ENCODE results near the gene KDM4C.

KDM4C gene

DNA sequence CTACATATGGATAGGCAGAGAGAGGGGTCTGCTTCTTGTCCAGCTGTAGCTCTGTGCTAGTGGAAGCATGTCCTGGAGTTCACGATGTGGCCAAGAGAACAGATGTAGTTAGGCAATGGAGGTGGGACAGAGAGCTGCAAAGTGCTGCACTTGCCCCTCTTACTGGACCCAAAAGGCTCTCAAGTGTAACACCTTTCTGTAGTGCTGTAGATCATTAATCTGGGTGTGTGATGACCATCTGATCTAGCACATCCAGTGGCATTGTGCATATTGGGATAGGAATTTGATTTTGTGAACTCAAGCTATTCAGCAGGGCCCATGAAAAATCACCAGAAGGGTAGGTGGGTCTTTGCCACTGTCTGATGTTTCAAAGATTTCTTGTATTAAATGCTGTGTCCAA, 151.4 kb downstream of the KDM4C start:
- no peak for DNase-seq

DNA sequence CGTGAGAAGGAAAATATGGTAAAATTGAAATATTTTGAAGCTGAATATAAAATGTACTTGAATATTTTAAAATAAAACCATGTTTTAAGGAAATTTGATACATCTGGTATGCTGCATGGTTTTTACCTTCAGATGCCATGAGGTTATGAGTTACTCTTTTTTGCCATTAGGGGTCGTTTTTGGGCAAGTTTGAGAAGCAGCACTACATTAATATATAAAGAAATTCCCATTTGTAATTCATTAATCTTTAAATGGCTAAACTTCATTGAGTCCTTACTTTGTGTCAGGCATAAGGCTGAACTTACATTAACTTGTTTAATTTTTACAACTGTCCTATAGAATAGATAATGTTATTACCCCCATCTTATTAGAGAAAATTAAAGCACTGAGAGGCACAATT, 152.3 kb downstream of the KDM4C start:
- DNase-seq, result no peak

DNA sequence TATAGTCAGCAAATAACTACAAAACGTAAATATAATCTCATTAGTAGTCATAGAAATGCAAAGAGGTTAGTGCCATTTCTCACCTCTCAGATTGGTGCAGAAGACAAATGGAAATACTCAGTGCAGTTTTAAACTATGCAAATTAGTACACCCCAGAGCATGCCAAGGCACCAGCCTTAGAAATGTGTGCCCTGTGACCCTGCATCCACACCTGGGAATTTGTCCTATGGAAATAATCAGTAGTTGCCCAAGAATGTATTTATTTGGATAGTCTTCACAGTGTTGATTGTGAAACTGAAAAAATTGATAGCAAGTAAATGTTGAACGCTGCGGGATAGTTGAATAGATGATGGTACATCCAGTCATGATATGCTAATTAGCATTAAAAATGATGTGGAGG, 152.7 kb downstream of the KDM4C start:
- no peak for DNase-seq

DNA sequence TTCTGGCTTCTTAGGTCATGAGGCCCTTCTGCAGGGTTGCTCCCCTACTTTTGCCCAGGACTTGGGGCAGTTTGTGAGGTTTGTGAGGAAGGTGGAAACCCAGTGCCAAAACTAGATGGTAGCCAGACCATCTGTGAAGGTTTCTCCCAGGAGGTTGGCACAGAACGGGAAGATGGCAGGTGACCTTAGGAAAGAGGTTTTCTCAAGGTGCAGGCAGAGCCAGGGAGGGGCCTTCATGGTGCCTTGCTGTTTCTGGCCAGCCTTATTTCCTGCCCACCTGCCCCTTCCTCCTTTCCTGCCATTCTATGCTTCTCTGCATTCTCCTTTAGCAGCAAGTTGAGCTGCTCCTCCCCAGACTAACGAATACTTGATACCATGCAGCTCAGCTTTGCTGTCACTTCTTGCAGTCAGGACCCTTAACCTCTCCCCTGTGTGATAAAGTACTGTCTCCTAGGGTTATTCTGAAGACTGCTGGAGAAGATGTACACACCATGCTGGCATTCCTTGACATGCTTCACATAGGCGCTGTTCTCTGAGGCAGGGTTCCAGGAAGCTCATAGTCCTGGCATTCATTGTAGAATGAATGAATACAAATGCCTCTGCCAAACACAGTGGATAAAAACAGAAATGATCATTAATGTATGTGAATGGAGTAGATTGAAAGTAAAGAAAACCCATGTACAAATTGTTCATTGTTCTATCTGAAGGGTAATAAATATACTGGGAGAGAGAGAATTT, 154.3 kb downstream of the KDM4C start:
- peak; percentile 40 for DNase-seq

DNA sequence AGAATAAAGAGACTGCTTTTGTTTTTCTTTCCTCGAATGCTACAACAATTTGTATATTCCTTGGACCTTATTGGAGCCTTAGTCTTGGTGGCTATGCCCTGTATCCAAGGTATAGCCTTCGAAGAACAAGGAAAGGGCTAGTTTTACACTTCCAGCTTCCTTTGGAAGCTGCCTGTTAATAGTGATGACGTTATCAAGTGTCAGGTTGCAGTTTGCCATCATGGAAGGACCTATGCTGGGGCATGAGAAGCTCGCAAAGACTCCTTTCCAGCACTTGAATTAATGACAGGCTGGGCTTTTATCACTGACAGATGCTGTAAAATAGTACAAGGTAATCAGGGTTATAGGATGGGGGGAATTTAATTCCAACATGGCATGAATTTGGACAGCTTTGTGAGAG, 157.9 kb downstream of the KDM4C start:
- DNase-seq, result no peak

DNA sequence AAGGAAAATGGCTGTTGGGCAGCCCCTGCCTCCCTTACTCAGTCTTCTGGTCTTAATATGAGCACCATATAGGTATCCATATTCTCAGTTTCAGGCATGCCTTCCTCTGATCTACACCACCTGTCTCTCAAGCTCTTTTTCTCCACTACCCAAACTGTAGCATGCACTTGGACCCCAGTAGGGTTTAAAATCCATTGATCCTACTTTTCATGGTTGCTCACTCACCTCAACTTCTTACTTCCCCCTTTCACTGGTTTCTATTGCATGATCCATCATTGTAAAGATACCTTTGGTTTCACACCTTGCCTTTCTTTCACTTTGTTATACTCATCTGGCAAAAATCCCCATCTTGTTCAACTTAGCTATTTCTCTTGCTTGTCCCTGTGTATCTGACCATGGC, 159.4 kb downstream of the KDM4C start:
- DNase-seq, result no peak

DNA sequence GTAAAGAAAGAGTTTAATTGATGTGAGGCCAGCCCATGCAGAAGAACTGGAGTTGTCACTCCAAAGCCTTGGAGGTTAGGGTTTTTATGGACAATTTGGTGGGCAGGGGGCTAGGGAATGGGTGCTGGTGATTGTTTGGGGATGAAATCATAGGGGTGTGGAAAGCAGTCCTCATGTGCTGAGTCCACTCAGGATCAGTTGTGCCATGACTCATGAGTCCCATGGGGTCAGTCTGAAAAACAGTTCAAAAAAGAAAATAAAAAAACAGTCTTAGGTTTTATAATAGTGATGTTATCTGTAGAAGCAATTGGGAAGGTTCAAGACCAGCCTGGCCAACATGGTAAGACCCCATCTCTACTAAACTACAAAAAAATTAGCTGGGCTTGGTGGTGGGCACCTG, 162.3 kb downstream of the KDM4C start:
- no peak for DNase-seq

DNA sequence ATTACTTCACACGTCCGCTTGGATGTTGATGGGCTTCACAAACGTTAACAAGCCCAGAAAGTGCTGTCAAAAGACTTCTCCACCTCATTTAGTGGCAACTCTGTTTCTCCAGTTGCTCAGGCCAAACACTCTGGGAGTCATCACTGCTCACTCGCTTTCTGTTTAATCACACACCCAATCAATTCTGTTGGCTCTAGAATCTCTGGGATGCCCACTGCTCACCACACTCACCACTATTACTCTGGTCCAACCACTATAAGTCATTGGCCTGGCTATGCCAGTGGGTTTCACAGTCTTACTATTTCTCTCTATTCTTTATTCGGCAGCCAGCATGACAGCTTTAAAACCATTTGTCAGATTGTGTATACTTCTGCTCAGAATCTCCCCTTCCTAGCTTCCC, 163.5 kb downstream of the KDM4C start:
- no peak for DNase-seq

DNA sequence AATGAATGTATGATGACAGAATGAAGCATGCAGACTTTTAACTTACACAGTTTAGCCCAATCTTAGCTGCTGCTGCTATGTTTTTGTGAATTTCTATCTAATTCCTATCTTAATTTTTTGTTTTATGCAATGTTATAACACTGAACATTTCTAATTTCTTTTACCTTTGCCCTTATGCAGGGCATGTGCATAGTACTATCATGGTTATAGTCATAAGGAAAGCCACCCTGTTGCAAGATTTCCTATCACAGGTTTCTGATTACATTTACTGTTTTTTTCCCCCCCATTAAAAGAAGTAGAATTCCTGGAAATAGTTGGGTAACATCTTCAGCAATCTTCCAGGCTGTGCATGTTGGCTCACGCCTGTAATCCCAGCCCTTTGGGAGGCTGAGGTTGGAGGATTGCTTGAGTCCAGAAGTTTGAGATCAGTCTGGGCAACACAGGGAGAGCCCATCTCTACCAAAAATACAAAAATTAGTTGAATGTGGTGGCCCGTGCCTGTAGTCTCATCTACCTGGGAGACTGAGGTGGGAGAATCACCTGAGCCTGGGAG, 164.4 kb downstream of the KDM4C start:
- DNase-seq, result no peak

DNA sequence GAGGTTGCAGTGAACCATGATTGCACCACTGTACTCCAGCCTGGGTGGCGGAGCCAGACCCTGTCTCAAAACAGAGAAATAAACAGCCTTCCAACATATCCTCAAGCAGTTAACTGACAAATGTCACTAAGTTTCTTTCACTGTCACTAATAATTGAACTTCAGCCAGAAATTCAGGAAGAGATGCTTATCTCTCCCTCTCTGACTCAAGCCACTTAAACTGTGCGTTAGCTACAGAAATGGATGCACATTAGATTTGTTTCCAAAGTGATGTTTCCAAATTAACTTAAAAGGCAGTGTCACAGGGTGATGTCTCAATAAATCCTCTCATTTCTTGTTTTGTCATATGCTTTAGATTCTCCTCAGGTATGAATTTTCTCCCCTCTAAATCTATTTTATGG, 164.9 kb downstream of the KDM4C start:
- no peak for DNase-seq

DNA sequence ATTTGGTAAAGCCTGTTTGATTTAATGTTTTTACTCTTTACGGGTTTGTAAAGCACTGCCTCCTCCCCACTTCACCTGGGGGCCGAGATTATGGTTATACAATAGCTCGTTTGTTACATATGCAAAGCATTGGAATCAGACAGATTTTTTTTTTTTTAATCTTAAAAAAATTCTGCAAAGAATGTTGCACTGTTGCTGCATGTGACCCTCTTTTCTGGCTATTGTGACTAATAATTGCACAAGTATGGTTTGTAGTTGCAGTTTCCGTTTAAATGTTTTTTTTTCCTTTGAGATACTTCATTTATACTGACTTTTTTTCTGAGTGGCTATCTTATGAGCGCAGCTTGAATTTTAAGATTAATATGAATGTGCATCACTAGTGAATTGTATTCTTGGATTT, 165.3 kb downstream of the KDM4C start:
- DNase-seq, result no peak

DNA sequence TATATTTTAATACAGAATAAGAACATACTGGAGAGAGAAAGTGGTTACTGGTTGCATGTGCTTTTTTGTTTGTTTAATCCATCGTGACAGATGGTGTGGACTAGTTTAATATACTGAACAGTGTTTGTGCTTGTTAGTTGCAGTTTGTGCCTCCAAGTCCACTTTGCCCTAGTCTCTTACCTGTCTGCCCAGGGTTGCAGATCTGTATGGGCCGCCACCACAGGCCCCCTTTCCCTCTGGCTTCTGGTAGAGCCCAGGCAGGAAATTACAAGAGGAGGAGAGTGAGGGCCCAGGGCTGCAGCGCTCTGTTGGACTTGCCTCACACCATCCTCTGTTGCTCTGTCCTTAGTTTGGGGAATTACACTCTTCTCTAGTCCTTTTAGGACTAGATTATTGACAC, 166.4 kb downstream of the KDM4C start:
- no peak for DNase-seq

DNA sequence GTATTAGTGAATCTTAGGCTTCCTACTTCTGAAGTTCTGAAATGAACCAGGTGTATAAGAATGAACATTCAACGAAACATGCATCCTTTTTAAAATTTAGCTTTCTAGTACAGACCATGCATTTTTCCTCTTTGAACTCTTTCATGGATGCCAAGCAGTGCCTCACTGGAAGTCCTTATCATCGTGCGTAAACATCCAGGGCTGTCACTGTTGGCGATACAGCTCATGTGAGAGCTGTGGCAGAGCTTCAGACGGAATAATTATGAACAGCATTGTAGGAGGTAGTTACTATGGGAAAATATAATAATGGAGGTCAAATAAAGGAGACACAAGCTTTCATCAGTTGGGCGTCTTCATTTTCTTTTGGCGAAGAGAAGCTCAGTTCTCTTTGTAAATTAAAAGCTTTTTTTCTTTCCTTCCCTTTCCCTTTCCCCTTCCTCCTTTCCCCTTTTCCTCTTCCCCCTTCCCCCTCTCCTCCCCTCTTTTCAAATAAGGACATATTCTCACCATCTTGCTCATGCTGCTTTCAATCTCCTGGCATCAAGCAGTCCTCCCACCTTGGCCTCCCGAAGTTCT, 167.3 kb downstream of the KDM4C start:
- no peak for DNase-seq

DNA sequence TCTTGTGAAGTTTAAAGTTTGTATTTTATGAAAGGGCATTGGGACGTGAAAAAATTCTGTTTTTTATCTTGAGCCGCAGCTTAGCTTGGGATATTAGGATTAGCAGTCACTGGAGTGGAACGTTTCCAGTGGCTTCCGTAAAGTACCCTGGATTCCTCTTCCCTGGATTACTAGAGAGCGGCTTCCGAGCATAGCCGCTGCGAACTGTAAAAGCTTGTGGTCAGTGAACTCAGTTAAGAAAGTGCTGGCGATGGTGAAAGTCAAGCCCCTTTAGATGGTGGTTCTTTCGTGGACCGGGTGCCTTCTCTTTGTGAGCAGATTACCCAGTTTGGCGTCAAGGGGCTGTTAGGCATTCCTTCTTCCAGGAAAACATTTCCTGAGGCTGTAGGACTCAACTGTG, 168.1 kb downstream of the KDM4C start:
- DNase-seq, result no peak

DNA sequence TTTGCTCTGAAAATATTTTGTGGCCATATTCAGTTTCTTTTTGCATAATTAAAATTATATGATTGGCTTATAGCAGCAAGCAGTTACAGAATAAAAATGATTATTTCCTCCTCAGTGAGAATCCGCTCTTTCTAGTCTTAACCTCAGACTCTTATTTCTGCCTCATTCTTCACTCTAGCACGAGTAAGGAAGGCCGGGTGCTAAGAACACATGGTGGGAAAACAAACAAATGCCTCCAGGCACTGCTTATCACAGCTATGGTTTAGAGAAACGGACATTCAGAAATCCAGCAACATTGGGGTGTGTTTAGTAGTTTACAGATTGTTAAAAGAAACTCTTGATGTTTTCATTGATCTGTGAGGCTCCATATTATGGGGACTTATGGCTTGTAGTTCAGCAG, 168.7 kb downstream of the KDM4C start:
- no peak for DNase-seq

DNA sequence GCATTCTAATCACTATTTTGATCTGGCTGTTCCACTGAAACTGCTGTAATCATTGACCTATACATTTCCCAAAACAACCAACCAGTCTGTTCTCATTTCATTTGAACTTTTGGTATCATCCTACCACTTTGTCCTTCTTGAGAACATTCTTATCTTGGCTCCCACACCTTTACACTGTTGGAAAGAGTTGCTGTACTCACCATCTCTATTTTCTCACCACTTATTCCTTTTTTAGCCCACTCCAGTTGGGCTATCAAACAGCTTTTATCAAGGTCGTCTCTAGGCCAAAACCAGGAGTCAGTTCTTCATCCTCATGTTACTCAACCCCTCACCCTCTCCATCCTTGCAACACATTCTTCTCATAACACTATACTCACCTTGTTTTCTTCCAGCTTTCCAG, 170.1 kb downstream of the KDM4C start:
- DNase-seq, result no peak

DNA sequence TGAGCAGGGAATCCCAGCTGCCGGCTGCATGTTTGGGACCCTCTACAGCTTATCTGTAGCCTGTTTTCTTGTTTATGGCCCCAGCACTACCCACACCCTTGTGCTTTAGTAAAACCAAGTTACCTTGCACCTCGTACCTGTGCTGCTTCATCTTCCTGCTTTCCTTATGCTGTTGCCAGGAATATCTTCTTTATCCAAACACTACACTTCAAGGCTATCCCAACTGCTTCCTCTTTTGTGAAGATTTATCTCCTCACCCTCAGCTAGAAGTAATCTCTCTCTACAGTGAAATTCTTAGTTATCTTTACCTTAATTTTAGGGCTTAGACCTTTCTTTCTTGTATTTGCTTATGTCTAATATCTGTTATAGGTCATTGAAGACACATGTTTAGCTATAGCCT, 171.1 kb downstream of the KDM4C start:
- no peak for DNase-seq

DNA sequence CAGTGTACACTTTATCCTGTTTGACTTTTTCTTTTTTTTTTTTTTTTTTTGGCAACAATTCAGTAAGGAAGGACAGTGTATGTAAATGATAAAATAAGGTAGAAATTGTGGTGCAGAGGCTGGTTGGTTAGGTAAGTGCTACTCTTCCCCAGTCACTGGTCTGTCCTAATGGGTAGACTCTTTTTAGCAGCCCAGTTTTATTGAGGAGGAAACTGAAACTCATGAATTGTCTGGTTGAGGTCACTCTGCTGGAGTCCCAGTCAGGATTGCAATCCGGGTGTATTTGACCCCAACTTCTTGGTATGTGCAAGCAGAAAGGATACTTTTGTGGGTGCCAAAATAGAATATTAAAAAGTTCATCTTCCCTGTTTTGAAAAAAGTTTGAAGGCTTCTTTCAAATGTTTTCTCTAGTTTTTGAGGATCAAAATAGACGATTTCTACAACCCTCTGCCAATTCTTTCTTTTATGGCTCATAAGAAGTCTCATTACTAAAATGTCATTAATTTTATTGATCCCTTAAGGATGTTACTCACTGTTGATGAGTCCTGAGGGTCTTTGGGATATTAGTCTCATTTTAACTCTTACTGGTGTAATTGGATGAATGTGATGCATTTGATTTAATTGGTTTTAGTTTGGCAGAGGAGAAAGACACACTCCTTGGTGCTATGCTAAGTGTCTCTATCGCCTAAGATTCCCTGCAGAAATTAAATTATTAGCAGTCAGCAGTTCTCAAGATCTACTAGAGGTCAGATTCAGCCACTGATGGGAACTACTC, 171.9 kb downstream of the KDM4C start:
- DNase-seq, result no peak

DNA sequence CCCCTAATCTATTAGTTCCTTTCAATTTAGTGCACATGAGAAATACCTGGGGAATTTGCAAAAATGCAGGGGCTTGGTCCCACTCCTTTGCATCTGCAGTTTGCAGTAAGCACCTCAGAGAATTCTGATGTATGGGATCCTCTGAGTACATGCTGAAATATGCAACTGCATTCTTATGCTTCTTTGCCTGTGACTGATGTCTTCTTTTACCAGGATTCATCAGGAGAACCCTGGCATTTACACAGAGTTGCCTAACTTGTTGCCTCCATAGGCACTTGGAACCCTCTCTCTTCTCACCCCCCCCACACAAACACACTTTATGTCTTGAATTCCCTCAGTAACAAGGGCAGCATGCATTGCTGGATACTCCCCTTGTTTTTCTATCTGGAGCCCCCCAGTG, 173.1 kb downstream of the KDM4C start:
- DNase-seq, result no peak

DNA sequence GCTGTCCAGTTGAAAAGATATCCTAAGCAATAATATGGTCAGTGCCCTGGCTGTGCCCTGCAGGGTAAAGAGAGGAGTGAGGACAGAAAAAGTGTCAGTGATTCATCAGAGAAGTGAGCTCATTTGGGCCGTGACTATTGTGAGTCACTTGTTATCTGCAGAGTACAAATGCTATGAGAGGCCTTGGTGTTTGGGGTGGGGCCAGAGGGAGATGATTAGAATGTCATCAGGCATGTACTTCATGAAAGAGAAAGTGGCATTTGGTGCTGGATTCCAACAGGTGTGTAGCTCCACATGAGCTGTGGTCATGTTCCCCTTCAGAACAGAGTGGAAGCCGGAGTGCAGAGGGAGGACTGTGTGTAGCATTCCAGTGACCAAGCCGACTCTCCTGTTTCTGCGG, 174.1 kb downstream of the KDM4C start:
- peak; percentile 35 for DNase-seq

DNA sequence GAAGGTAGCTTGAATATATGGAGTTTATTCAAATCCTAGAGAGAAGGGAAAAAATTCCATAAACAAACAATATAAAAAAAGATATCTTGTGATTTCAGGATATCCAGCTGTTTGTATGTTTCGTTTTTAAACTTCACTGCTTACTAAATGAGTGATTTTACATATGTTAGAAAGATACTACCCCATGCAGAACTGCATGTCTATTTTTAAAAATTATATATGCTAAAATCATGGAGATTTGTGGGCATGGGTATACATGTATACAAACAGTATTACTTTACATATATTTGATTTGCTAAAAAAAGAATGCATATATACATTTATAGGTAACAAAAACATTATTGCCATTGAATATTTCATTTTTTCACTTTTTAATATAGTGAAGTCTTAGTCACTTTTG, 178.3 kb downstream of the KDM4C start:
- no peak for DNase-seq

DNA sequence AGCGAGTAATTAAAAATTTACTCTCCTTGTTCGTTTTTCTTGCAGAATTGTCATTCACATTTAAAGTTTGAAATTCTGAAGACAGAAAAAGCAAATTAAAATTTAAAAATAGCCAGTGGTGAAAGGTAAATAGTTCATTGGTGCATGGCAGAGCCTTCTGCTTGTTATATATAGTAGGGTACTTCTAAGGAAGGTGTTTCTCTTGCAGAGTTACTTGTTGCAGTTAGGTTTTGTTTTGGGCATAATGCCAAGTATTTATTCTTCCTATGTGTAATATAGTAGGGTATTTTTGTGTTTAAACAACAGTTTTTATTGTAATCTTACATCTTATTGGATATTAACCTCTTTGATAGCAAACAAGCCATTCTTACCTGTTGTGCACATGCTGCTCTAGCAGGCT, 179.4 kb downstream of the KDM4C start:
- no peak for DNase-seq

DNA sequence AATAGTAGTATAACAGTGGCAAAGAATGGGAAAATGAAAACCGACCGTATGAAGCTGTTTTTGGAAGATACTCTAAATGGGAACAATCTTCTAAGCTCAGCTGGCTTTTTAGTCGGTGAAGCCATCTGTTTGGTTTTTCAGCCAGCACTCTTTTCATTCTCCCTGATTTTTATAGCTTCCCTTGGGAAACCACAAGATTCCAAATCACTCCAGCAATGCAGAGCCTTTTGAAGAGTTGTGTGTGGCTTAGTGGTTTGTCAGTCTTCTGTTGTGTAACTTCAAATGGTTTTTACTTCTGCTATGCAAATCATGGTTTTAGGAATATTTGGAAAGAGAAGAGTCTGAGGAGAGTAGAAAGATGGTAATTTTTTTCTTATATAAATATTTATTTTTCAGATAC, 180.7 kb downstream of the KDM4C start:
- DNase-seq, result peak; percentile 47

DNA sequence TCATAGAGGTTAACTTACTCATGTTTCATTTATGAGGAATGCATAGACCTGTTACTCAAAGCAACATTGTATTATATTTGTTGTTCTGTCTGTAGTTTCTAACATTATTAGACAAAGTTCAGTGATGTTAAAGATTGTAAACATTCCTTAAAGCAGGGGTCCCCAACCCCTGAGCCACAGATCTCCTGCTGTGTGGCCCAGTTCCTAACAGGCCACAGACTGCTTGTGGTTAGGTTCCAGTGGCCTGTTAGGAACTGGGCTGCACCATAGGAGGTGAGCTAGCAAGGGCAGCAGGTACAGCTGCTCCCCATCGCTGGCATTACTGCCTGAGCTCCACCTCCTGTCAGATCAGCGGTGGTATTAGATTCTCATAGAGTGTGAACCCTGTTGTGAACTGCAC, 181.1 kb downstream of the KDM4C start:
- no peak for DNase-seq

Measured in femur (tissue), 1 donor.